ENCODE results near the gene CIRBP. TPM values are rescaled to one million over a fixed set of nuclear protein-coding genes. Genes with fewer than 3 reads are reported as not detected.

Gene CIRBP
- total and polyA plus RNA-seq, 12 donors, result 180 to 356 (median 280) TPM

DNA sequence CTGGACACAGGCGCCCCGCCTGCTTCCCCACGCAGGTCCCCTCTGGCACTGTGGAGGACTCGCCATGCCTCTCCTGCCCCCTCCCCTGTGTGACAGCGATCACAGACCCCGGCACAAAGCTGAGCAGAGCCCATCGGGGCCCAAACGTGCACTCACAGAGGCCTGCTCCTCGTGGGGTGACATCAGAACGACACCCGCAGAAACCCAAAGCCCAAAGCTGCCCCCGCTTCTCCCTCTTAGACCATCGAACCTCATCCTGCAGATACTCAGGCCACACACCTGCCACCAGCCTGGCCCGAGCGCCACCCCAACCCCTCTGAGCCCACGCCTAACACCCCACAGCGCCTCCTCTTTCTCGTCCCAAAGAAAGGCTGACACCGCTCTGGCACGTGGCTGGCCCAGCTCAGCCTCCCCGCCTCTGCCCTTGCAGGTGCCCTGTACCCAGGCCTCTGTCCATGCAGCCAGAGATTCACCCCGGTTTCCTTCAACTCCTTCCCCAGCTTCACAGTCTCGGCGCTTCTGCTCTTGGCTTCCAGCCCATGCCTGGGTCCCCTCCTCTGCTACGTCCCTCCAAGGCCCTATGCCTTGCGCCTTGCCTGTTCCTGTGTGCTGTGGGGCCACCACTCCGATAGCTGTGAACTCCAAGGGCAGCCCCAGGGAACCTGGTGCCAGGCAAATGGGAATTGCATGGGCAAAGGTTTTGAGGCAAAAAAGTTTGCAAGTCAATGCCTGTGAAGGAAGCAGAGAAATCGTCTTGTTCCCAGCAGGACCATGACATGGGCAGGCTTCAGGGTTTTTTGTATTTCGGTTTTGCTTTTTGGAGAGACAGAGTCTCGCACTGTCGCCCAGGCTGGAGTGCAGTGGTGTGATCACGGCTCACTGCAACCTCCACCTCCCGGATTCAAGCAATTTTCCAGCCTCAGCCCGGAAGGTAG is 30.5 kb upstream of the CIRBP start:
- ATAC-seq (no peak), DNase-seq (no peak)
- TF ChIP-seq, protein P1, sequence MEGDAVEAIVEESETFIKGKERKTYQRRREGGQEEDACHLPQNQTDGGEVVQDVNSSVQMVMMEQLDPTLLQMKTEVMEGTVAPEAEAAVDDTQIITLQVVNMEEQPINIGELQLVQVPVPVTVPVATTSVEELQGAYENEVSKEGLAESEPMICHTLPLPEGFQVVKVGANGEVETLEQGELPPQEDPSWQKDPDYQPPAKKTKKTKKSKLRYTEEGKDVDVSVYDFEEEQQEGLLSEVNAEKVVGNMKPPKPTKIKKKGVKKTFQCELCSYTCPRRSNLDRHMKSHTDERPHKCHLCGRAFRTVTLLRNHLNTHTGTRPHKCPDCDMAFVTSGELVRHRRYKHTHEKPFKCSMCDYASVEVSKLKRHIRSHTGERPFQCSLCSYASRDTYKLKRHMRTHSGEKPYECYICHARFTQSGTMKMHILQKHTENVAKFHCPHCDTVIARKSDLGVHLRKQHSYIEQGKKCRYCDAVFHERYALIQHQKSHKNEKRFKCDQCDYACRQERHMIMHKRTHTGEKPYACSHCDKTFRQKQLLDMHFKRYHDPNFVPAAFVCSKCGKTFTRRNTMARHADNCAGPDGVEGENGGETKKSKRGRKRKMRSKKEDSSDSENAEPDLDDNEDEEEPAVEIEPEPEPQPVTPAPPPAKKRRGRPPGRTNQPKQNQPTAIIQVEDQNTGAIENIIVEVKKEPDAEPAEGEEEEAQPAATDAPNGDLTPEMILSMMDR (IDR thresholded peaks at IDR 0.05), result no peak
- intact Hi-C loops (cut with DNase I), result loop anchor here in 2 of 10 donors (2.0 to 10.0 kb wide), 2 partner anchors 18 to 314 kb away; partner anchors contain the start of gene ARID3A (in 1 of the 2)
- 61 to 66% methylated on average over 34 of the region's 34 CpGs for WGBS, 2 donors
- H3K4me1 ChIP-seq, result peaks cover 24 to 59% (median 47%) of the 10 kb centered on the region in 9 donors
- H3K27ac ChIP-seq, result peak overlapping the region in 9 of 10 donors; percentile 1 to 100 (median 99)
- H3K4me3 ChIP-seq, result peak overlapping the region in 9 of 10 donors; percentile 20 to 60 (median 42)
- no peaks in the 10 kb centered on the region for H3K9me3 ChIP-seq
- peaks cover 0 to 9% (median 0%) of the 10 kb centered on the region in 9 donors for H3K36me3 ChIP-seq
- H3K27me3 ChIP-seq, result peaks cover 0 to 24% (median 0%) of the 10 kb centered on the region in 7 donors

DNA sequence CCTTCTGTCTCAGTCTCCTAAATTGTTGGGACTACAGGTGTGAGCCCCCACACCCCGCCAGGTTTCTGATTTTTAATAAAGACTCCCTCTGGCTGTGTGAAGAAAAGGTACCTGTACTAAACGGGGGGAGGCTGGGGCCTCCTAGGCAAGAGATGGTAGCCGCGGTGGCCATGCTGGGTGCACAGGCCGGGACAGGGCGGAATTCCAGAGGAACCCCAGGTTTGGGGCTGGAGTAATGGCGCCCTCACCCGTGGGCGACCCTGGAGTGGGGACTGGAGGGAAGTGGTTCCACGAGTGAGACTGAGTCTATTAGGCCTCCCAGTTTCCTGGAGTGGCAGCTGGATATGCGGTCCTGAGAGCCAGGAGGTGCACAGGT is 29.7 kb upstream of the CIRBP start:
- Histone ChIP-seq H3K27ac (peak overlapping the region in 9 of 10 donors; percentile 76 to 100 (median 99)), H3K36me3 (peaks cover 0 to 13% (median 0%) of the 10 kb centered on the region in 9 donors), H3K9me3 (no peaks in the 10 kb centered on the region), H3K27me3 (peaks cover 0 to 24% (median 0%) of the 10 kb centered on the region in 7 donors), H3K4me1 (peaks cover 30 to 63% (median 54%) of the 10 kb centered on the region in 9 donors), H3K4me3 (peak overlapping the region in 1 of 10 donors; percentile 81)
- no peak for DNase-seq
- intact Hi-C loops (cut with DNase I), result loop anchor here in 2 of 10 donors (2.0 to 10.0 kb wide), 2 partner anchors 19 to 315 kb away; partner anchors contain the start of gene ARID3A (in 1 of the 2)
- WGBS, 2 donors, result 82 to 84% methylated on average over 11 of the region's 11 CpGs
- TF ChIP-seq, protein P1 (IDR thresholded peaks at IDR 0.05), result no peak
- ATAC-seq, result no peak

DNA sequence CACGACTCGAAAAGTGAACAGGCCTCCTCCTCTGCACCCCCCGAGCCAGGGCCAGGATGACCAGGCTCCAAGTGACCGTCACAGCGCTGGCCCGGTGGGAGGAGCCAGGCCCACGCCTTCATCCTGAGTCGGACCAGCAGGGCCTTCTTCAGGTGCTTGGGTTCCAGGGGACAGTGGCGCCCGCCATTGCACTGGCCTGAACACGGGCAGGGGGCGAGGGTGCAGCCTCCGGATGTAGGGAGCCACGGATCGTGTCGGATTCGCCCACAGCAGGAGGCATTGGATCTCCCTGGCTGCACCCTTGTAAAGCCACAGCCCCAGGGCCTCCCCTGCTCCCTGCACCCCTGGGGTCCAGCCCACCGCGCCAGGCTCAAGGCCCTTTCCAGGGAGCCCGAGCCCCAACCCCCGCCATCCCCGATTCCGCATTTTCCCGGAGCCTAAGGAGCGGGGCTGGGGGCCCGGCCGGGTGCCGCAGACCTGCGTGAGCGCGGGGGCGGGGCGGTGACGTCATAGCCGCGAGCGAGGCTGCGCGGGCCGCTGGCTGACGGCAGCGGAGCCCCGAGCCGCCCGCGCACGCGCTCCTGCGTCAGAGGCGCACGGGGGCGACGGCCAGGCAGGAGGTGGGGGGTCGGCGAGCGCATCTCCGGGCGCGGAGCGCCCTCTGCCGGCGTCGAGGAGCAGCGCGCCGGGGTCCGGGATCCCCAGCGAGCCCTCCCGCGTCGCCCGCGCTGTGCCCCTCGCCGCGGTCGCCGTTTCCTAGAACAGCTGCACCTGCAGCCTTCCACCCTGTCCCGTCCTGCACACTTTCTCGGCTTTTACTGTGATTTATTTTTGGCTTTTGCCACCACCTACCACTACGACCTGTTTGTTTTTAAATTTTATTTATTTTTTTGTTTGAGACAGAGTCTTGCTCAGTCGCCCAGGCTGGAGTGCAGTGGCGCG is 29.1 kb upstream of the CIRBP start:
- intact Hi-C loops (cut with DNase I), result loop anchor here in 6 of 10 donors (1.0 to 10.0 kb wide), 5 partner anchors 19 to 315 kb away; partner anchors contain the start of genes ARID3A (in 3 of the 6) and GPX4 (in 1 of the 6)
- H3K36me3 ChIP-seq, result peaks cover 0 to 8% (median 0%) of the 10 kb centered on the region in 9 donors
- peak; percentile 85 to 92 for DNase-seq
- H3K4me1 ChIP-seq, result peaks cover 33 to 70% (median 61%) of the 10 kb centered on the region in 9 donors
- peak overlapping the region; percentile 68 to 100 (median 98) for H3K27ac ChIP-seq
- peaks cover 0 to 24% (median 0%) of the 10 kb centered on the region in 7 donors for H3K27me3 ChIP-seq
- 10 to 13% methylated on average over 69 to 84 of the region's 84 CpGs for WGBS, 2 donors
- ATAC-seq, result peak; percentile 18 to 65 (median 40)
- TF ChIP-seq, protein P1 (IDR thresholded peaks at IDR 0.05), result peak; percentile 83 to 98 (median 92)
- peak overlapping the region in 9 of 10 donors; percentile 39 to 93 (median 88) for H3K4me3 ChIP-seq
- no peaks in the 10 kb centered on the region for H3K9me3 ChIP-seq
